ENCODE measurements around the gene VTI1A.

VTI1A gene

DNA sequence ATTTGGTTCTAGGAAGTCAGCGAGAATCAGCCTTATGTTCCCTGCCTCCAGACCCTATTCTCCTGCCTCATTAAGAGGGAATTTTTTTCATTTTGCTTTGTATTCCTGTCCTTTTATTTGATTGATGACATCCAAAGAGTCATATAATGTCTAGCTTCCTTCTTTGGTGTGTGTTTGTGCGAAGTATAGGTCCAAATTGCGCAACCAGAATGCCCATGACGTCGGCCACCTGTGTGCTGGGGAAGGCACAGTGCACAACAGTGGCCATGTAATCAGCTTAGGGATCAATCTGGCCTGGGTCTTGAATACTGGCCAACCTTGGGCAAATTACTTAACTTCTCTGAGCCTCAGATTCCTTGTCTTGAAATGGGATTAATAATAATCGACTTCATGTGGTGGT is 206.2 kb downstream of the VTI1A start:
- Histone ChIP-seq H3K9me3 (ENCODE audit: insufficient read depth, low read depth, low read length) (no peaks in the 10 kb centered on the region), H3K79me2 (ENCODE audit: insufficient read depth, low read length) (no peaks in the 10 kb centered on the region), H3K9me2 (replicated peaks; ENCODE audit: low read depth, low read length) (no peaks in the 10 kb centered on the region), H3K9ac (ENCODE audit: low read depth, low read length, poor library complexity, severe bottlenecking) (no peak overlapping the region), H3K4me3 (ENCODE audit: low read length, poor library complexity, severe bottlenecking) (no peak overlapping the region), H3F3A (ENCODE audit: low read depth) (no peaks in the 10 kb centered on the region), H3K4me1 (ENCODE audit: insufficient read depth, low read length, poor library complexity, severe bottlenecking) (no peaks in the 10 kb centered on the region), H2AFZ (ENCODE audit: low read length) (no peak overlapping the region), H3K27me3 (ENCODE audit: insufficient read depth, low read length, poor library complexity, severe bottlenecking) (no peaks in the 10 kb centered on the region), H4K20me1 (ENCODE audit: insufficient read depth, low read length, poor library complexity, severe bottlenecking) (no peaks in the 10 kb centered on the region), H3K36me3 (ENCODE audit: insufficient read depth, low read length) (no peaks in the 10 kb centered on the region), H3K4me2 (ENCODE audit: low read depth, low read length, poor library complexity, severe bottlenecking) (no peak overlapping the region)
- no peak for TF ChIP-seq EZH2phosphoT487 (IDR thresholded peaks at IDR 0.05; ENCODE audit: borderline replicate concordance)

DNA sequence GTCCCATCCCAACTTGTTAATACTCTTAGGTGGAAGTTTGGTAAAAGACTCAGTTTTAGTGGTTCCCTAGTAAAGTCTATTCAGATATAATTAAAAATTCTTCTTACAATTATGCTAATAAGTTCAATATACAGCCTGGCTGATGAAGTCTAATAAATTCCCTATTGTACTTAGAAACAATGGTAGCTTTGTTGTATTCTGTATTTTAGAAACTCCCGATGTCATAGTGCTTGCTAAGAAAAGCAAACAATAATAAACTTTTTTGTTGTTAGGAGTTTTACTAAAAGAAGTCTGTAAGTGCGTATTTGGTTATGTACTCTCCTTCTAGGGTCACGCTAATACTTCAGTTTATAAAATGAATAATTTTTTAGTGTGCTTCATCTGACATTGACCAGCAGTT is 206.8 kb downstream of the VTI1A start:
- Histone ChIP-seq H3K4me2 (ENCODE audit: low read depth, low read length, poor library complexity, severe bottlenecking) (no peak overlapping the region), H3K9me3 (ENCODE audit: insufficient read depth, low read depth, low read length) (no peaks in the 10 kb centered on the region), H3K4me3 (ENCODE audit: low read length, poor library complexity, severe bottlenecking) (no peak overlapping the region), H3F3A (ENCODE audit: low read depth) (no peaks in the 10 kb centered on the region), H3K79me2 (ENCODE audit: insufficient read depth, low read length) (no peaks in the 10 kb centered on the region), H3K4me1 (ENCODE audit: insufficient read depth, low read length, poor library complexity, severe bottlenecking) (no peaks in the 10 kb centered on the region), H4K20me1 (ENCODE audit: insufficient read depth, low read length, poor library complexity, severe bottlenecking) (no peaks in the 10 kb centered on the region), H3K9me2 (replicated peaks; ENCODE audit: low read depth, low read length) (no peaks in the 10 kb centered on the region), H3K9ac (ENCODE audit: low read depth, low read length, poor library complexity, severe bottlenecking) (no peak overlapping the region), H3K36me3 (ENCODE audit: insufficient read depth, low read length) (no peaks in the 10 kb centered on the region), H2AFZ (ENCODE audit: low read length) (no peak overlapping the region), H3K27me3 (ENCODE audit: insufficient read depth, low read length, poor library complexity, severe bottlenecking) (no peaks in the 10 kb centered on the region)
- no peak for TF ChIP-seq EZH2phosphoT487 (IDR thresholded peaks at IDR 0.05; ENCODE audit: borderline replicate concordance)
- TF ChIP-seq, protein P1, sequence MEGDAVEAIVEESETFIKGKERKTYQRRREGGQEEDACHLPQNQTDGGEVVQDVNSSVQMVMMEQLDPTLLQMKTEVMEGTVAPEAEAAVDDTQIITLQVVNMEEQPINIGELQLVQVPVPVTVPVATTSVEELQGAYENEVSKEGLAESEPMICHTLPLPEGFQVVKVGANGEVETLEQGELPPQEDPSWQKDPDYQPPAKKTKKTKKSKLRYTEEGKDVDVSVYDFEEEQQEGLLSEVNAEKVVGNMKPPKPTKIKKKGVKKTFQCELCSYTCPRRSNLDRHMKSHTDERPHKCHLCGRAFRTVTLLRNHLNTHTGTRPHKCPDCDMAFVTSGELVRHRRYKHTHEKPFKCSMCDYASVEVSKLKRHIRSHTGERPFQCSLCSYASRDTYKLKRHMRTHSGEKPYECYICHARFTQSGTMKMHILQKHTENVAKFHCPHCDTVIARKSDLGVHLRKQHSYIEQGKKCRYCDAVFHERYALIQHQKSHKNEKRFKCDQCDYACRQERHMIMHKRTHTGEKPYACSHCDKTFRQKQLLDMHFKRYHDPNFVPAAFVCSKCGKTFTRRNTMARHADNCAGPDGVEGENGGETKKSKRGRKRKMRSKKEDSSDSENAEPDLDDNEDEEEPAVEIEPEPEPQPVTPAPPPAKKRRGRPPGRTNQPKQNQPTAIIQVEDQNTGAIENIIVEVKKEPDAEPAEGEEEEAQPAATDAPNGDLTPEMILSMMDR (conservative IDR thresholded peaks at IDR 0.05; ENCODE audit: low read length): no peak

- H4K20me1 ChIP-seq (ENCODE audit: insufficient read depth, low read length, poor library complexity, severe bottlenecking): no peaks in the 10 kb centered on the region
- H3K9me2 ChIP-seq (replicated peaks; ENCODE audit: low read depth, low read length): no peaks in the 10 kb centered on the region
- H3K4me2 ChIP-seq (ENCODE audit: low read depth, low read length, poor library complexity, severe bottlenecking): no peak overlapping the region
- no peaks in the 10 kb centered on the region for H3K79me2 ChIP-seq (ENCODE audit: insufficient read depth, low read length)
- no peaks in the 10 kb centered on the region for H3K27me3 ChIP-seq (ENCODE audit: insufficient read depth, low read length, poor library complexity, severe bottlenecking)
- no peaks in the 10 kb centered on the region for H3K36me3 ChIP-seq (ENCODE audit: insufficient read depth, low read length)
- no peaks in the 10 kb centered on the region for H3F3A ChIP-seq (ENCODE audit: low read depth)
- H2AFZ ChIP-seq (ENCODE audit: low read length): no peak overlapping the region
- H3K4me1 ChIP-seq (ENCODE audit: insufficient read depth, low read length, poor library complexity, severe bottlenecking): no peaks in the 10 kb centered on the region
- no peak for TF ChIP-seq EZH2phosphoT487 (IDR thresholded peaks at IDR 0.05; ENCODE audit: borderline replicate concordance)
- TF ChIP-seq, protein P1 (conservative IDR thresholded peaks at IDR 0.05; ENCODE audit: low read length): no peak
- H3K9ac ChIP-seq (ENCODE audit: low read depth, low read length, poor library complexity, severe bottlenecking): no peak overlapping the region
- H3K9me3 ChIP-seq (ENCODE audit: insufficient read depth, low read depth, low read length): no peaks in the 10 kb centered on the region
- no peak overlapping the region for H3K4me3 ChIP-seq (ENCODE audit: low read length, poor library complexity, severe bottlenecking)
Measured at GRCh38 chr10:112654794-112655193, 207.8 kb downstream of the VTI1A start.

GRCh38 chr10:112655722-112656121 is 208.7 kb downstream of the VTI1A start:
- Histone ChIP-seq H3K79me2 (ENCODE audit: insufficient read depth, low read length) (no peaks in the 10 kb centered on the region), H3K4me2 (ENCODE audit: low read depth, low read length, poor library complexity, severe bottlenecking) (no peak overlapping the region), H3K9me3 (ENCODE audit: insufficient read depth, low read depth, low read length) (no peaks in the 10 kb centered on the region), H3K4me3 (ENCODE audit: low read length, poor library complexity, severe bottlenecking) (no peak overlapping the region), H3F3A (ENCODE audit: low read depth) (no peaks in the 10 kb centered on the region), H4K20me1 (ENCODE audit: insufficient read depth, low read length, poor library complexity, severe bottlenecking) (no peaks in the 10 kb centered on the region), H3K9ac (ENCODE audit: low read depth, low read length, poor library complexity, severe bottlenecking) (no peak overlapping the region), H3K27me3 (ENCODE audit: insufficient read depth, low read length, poor library complexity, severe bottlenecking) (no peaks in the 10 kb centered on the region), H3K4me1 (ENCODE audit: insufficient read depth, low read length, poor library complexity, severe bottlenecking) (no peaks in the 10 kb centered on the region), H3K9me2 (replicated peaks; ENCODE audit: low read depth, low read length) (no peaks in the 10 kb centered on the region), H3K36me3 (ENCODE audit: insufficient read depth, low read length) (no peaks in the 10 kb centered on the region), H2AFZ (ENCODE audit: low read length) (no peak overlapping the region)
- TF ChIP-seq, protein P1 (conservative IDR thresholded peaks at IDR 0.05; ENCODE audit: low read length): no peak
- no peak for TF ChIP-seq EZH2phosphoT487 (IDR thresholded peaks at IDR 0.05; ENCODE audit: borderline replicate concordance)

Data from Loucy (cell line).